ENCODE data around the gene HCN4. TPM values are rescaled to one million over a fixed set of nuclear protein-coding genes. Genes with fewer than 3 reads are reported as not detected.
A peak's percentile ranks its signal among the peaks of the same experiment; 100 is the strongest.

HCN4 gene
- total and polyA plus RNA-seq, 2 experiments from 2014 or later = 0.03 TPM; not detected in 1

DNA sequence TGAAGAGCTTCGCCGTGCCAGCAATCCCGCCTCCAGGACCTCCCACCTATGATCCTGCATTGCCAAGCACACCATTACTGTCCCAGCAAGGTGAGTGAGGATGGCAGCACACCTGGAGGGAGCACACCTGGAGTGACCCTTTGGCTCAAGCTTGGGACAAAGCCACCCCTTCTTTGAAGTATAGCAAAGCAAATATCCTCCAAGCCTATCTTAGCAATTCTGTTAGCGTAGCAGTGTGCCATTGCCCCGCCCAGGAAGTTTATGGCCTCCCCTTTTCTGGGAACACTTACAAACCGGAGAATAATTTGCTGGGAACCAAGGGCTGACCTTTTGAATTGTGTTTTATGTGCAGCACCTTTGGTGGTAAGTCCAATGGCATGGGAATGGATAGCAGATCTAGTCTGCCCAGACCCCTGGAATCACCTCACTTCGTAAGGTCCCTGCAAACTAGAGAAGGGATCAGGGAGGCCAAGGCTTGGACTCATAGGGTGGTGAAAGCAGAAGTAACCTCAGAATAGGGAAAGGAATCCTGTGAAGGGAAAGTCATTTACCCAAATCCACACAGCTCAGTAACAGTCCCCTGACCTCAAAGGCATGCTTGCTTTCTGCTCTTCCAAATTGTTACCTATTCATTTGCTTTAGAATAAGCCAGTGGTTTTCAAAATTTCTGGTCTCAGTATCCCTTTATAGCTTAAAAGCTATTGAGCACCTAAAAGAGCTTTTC lies 70.1 kb downstream of the HCN4 start:
- no peak overlapping the region for H2AFZ ChIP-seq
- no peaks in the 10 kb centered on the region for H3K4me1 ChIP-seq (ENCODE audit: insufficient read depth)
- H3K4me3 ChIP-seq = no peak overlapping the region
- in situ Hi-C loops (cut with MboI) = no loop called here
- no peaks in the 10 kb centered on the region for H3K27me3 ChIP-seq (replicated peaks; ENCODE audit: insufficient read depth)
- H3K9ac ChIP-seq = no peak overlapping the region
- no peaks in the 10 kb centered on the region for H3K9me3 ChIP-seq (ENCODE audit: low read depth)
- no peaks in the 10 kb centered on the region for H3K9me2 ChIP-seq (ENCODE audit: insufficient read depth)
- no peaks in the 10 kb centered on the region for H4K20me1 ChIP-seq (ENCODE audit: insufficient read depth)
- H3K27ac ChIP-seq = no peak overlapping the region
- H3K4me2 ChIP-seq (ENCODE audit: unreplicated experiment) = no peak overlapping the region
- no peak for TF ChIP-seq EZH2phosphoT487 (IDR thresholded peaks at IDR 0.05; ENCODE audit: insufficient read depth, low read depth)
- DNase-seq = no peak
- H3K36me3 ChIP-seq (ENCODE audit: low read depth) = 0 out of 2 replicates have a peak, but pooled peaks cover 4% of the 10 kb centered on the region
- 96% methylated on average over 7 of the region's 7 CpGs for WGBS, 2 experiments (ENCODE audit: low coverage in 1 of 2, low lambda C conversion rate in 2 of 2, missing lambda C conversion rate in 2 of 2)
- no peaks in the 10 kb centered on the region for H3F3A ChIP-seq (ENCODE audit: insufficient read depth)
- no peaks in the 10 kb centered on the region for H3K79me2 ChIP-seq (ENCODE audit: insufficient read depth)

DNA sequence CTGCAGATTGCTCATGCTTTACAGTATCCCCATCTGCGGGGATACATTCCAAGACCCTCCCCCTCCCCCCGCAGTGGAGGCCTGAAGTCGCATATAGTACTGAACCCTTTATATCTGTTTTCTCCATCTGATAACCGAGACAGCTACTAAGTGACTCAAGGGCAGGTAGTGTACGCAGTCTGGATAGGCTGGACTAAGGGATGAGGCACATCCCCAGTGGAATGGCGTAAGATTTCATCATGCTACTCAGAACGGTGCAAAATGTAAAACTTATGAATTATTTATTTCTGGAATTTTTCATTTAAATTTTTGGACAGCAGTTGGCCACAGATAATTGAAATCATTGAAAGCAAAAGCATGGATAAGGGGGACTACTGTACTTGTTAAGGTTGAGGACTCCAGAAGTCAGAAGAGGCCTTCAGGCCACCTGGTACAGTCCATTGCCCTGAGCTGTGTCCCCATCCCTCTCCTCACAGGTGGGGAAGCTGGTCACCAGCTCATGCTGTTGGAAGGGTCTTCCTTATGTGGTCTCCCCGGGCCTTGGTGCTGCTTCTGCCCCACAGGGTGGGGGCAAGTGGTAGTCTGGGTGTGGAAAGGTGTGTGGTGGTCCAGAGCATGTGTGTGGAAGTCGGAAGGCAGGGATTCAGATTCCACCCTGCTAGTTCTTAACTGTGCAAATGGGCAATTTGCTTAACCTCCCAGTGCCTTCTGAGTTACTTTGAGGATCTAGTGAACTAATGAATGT lies 72.0 kb downstream of the HCN4 start:
- Histone ChIP-seq H3K9me3 (ENCODE audit: low read depth) (no peaks in the 10 kb centered on the region), H2AFZ (no peak overlapping the region), H3K9me2 (ENCODE audit: insufficient read depth) (no peaks in the 10 kb centered on the region), H3K36me3 (ENCODE audit: low read depth) (no peaks in the 10 kb centered on the region), H3F3A (ENCODE audit: insufficient read depth) (no peaks in the 10 kb centered on the region), H3K27me3 (replicated peaks; ENCODE audit: insufficient read depth) (no peaks in the 10 kb centered on the region), H3K4me2 (ENCODE audit: unreplicated experiment) (no peak overlapping the region), H3K9ac (no peak overlapping the region), H4K20me1 (ENCODE audit: insufficient read depth) (no peaks in the 10 kb centered on the region), H3K4me3 (no peak overlapping the region), H3K4me1 (ENCODE audit: insufficient read depth) (no peaks in the 10 kb centered on the region), H3K27ac (no peak overlapping the region), H3K79me2 (ENCODE audit: insufficient read depth) (no peaks in the 10 kb centered on the region)
- no peak for DNase-seq
- in situ Hi-C loops (cut with MboI) = no loop called here
- 77 to 83% methylated on average over 9 of the region's 9 CpGs for WGBS, 2 experiments (ENCODE audit: low coverage in 1 of 2, low lambda C conversion rate in 2 of 2, missing lambda C conversion rate in 2 of 2)
- TF ChIP-seq EZH2 (IDR thresholded peaks at IDR 0.05; ENCODE audit: insufficient read depth, poor library complexity, severe bottlenecking) (no peak), EZH2phosphoT487 (IDR thresholded peaks at IDR 0.05; ENCODE audit: insufficient read depth, low read depth) (no peak)

DNA sequence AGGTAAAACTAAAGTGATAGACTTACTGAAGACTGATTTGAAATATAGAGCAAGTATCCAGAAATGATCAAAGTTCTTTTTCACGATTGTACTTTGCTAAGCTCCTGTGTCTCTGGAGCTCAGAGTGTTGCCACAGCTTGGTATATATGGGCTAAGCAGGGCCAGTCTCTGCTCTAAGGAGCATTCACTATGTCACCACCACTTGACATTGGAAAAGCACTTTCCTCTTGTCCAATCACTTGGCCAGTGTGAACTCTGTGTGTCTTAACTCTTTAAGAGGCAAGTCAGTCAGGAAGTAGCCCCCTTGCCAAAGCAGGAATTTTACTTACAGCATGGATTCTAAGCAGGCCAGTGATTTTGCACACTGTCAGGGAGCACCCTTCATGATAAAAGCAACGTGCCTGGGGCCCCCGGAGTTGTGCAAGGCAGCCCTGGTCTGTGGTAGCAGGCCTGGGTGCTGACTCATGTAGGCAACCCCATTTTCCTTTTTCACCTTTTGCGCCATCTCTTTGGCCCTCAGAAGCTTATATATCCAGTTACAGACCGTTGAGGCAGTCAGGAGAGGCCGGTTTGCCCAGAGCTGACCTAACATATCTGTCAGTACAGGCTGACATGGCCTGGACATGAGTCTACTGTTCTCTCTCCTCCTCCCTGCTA lies 73.0 kb downstream of the HCN4 start:
- in situ Hi-C loops (cut with MboI) = no loop called here
- Histone ChIP-seq H3K79me2 (ENCODE audit: insufficient read depth) (no peaks in the 10 kb centered on the region), H3K4me3 (no peak overlapping the region), H3K9ac (no peak overlapping the region), H3K27ac (no peak overlapping the region), H3K36me3 (ENCODE audit: low read depth) (no peaks in the 10 kb centered on the region), H2AFZ (no peak overlapping the region), H3K4me1 (ENCODE audit: insufficient read depth) (no peaks in the 10 kb centered on the region), H4K20me1 (ENCODE audit: insufficient read depth) (no peaks in the 10 kb centered on the region), H3F3A (ENCODE audit: insufficient read depth) (no peaks in the 10 kb centered on the region), H3K9me2 (ENCODE audit: insufficient read depth) (no peaks in the 10 kb centered on the region), H3K9me3 (ENCODE audit: low read depth) (no peaks in the 10 kb centered on the region), H3K4me2 (ENCODE audit: unreplicated experiment) (no peak overlapping the region), H3K27me3 (replicated peaks; ENCODE audit: insufficient read depth) (no peaks in the 10 kb centered on the region)
- TF ChIP-seq EZH2 (IDR thresholded peaks at IDR 0.05; ENCODE audit: insufficient read depth, poor library complexity, severe bottlenecking) (no peak), EZH2phosphoT487 (IDR thresholded peaks at IDR 0.05; ENCODE audit: insufficient read depth, low read depth) (no peak)
- peak; percentile 20 for DNase-seq
- 80% methylated on average over 6 of the region's 6 CpGs for WGBS, 2 experiments (ENCODE audit: low coverage in 1 of 2, low lambda C conversion rate in 2 of 2, missing lambda C conversion rate in 2 of 2)

DNA sequence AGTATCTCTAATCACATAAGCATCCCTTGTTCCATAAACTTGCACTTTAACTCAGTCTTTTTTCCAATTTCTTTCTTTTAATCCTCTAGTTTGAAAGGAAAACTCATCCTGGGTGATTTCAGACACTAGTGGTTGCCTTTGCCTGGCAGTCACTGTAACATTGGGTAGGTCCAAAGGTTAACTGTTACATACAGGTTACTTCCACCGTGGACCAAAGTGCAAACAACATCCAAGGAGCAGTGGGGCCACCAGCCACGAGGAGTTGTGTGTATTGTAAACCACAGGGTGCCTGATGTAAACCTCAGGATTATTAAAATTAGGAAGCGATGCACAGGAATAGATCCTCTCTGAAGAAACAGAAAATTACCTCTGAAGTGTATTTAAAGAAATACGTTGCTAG lies 75.0 kb downstream of the HCN4 start:
- no peak overlapping the region for H3K9ac ChIP-seq
- H4K20me1 ChIP-seq (ENCODE audit: insufficient read depth) = no peaks in the 10 kb centered on the region
- no peaks in the 10 kb centered on the region for H3K9me3 ChIP-seq (ENCODE audit: low read depth)
- no peaks in the 10 kb centered on the region for H3K27me3 ChIP-seq (replicated peaks; ENCODE audit: insufficient read depth)
- 78 to 79% methylated on average over 4 of the region's 4 CpGs for WGBS, 2 experiments (ENCODE audit: low coverage in 1 of 2, low lambda C conversion rate in 2 of 2, missing lambda C conversion rate in 2 of 2)
- H3K27ac ChIP-seq = no peak overlapping the region
- TF ChIP-seq EZH2 (IDR thresholded peaks at IDR 0.05; ENCODE audit: insufficient read depth, poor library complexity, severe bottlenecking) = no peak
- TF ChIP-seq EZH2phosphoT487 (IDR thresholded peaks at IDR 0.05; ENCODE audit: insufficient read depth, low read depth) = no peak
- no peaks in the 10 kb centered on the region for H3K4me1 ChIP-seq (ENCODE audit: insufficient read depth)
- no peak overlapping the region for H2AFZ ChIP-seq
- no peak overlapping the region for H3K4me2 ChIP-seq (ENCODE audit: unreplicated experiment)
- H3K79me2 ChIP-seq (ENCODE audit: insufficient read depth) = no peaks in the 10 kb centered on the region
- H3K36me3 ChIP-seq (ENCODE audit: low read depth) = no peaks in the 10 kb centered on the region
- no peak overlapping the region for H3K4me3 ChIP-seq
- DNase-seq = no peak
- no peaks in the 10 kb centered on the region for H3F3A ChIP-seq (ENCODE audit: insufficient read depth)
- no peaks in the 10 kb centered on the region for H3K9me2 ChIP-seq (ENCODE audit: insufficient read depth)
- in situ Hi-C loops (cut with MboI) = no loop called here
